GM20000 (cell line): Measurements from ENCODE around the gene FAHD1.

Experiments used
- DNase-seq: peaks from one replicate; pipeline ENCODE4 v3.0.0; 2012; ENCODE audit warnings: low spot score
- CTCF ChIP-seq: IDR thresholded peaks from 2 replicates; pipeline ENCODE4 v1.5.1; 2012; ENCODE audit warnings: mild to moderate bottlenecking, control low read depth; ENCODE audit errors: extremely low read depth, missing control alignments

Gene FAHD1

GRCh38 chr16:1826691-1827573, at the start of gene FAHD1, which contains the start of gene HAGH:
FAHD1 (plus strand) TSS chr16:1827206; CDS start chr16:1827239, 33 bp downstream.
HAGH (minus strand) TSS chr16:1826825; CDS start chr16:1826787, 38 bp downstream.
- no peak for TF ChIP-seq CTCF
- DNase-seq, result peak; percentile 100

GRCh38 chr16:1777375-1778199, 49.4 kb upstream of the FAHD1 start:
- DNase-seq, result no peak
- TF ChIP-seq CTCF, result no peak

GRCh38 chr16:1778200-1779179, 48.5 kb upstream of the FAHD1 start:
- TF ChIP-seq CTCF, result no peak
- no peak for DNase-seq

GRCh38 chr16:1779234-1779701, 47.7 kb upstream of the FAHD1 start:
- DNase-seq, result no peak
- no peak for TF ChIP-seq CTCF

- no peak for TF ChIP-seq CTCF
- DNase-seq, result no peak
Observed at GRCh38 chr16:1779741-1780676, 47.0 kb upstream of the FAHD1 start.

- TF ChIP-seq CTCF, result no peak
- DNase-seq, result no peak
Observed at GRCh38 chr16:1780677-1781072, 46.3 kb upstream of the FAHD1 start.
